HepG2 (cell line): ENCODE results near the gene PSD. TPM values are rescaled to one million over a fixed set of nuclear protein-coding genes. Genes with fewer than 3 reads are reported as not detected.
A peak's percentile ranks its signal among the peaks of the same experiment; 100 is the strongest.

ENCODE experiments used
- CREB1 ChIP-seq, 2 experiments: fragments of 450-650 bp in 1 of 2; IDR thresholded peaks; 2 replicates each; pipeline ENCODE4 v1.6.1; 2016 to 2017; ENCODE audit warnings: control low read depth in 1 of 2, mild to moderate bottlenecking in 1 of 2, missing compliant biosample characterization in 1 of 2, missing genetic modification characterization in 1 of 2
- ELF1 ChIP-seq: sonication (generic); formaldehyde crosslinking; IDR thresholded peaks from 2 replicates; pipeline ENCODE4 v1.4.0; 2020; ENCODE audit warnings: missing genetic modification reagents
- EP300 ChIP-seq, 3 experiments: sonication (generic) in 1 of 3; formaldehyde crosslinking in 1 of 3; IDR thresholded peaks; 2 replicates each; pipeline versions ENCODE4 v1.5.1 to v1.6.1; 2011 to 2020; ENCODE audit warnings: low read depth in 2 of 3, low read length in 2 of 3, borderline replicate concordance in 1 of 3, improper control_type of control experiment in 1 of 3, mild to moderate bottlenecking in 1 of 3, missing genetic modification reagents in 1 of 3, moderate library complexity in 1 of 3
- MED1 ChIP-seq: sonication (generic); formaldehyde crosslinking; IDR thresholded peaks from 2 replicates; pipeline ENCODE4 v1.4.0; 2020; ENCODE audit warnings: missing genetic modification reagents
- MNT ChIP-seq: fragments of 450-650 bp; IDR thresholded peaks from 2 replicates; pipeline ENCODE4 v1.6.1; 2016
- MXD3 ChIP-seq: IDR thresholded peaks from 2 replicates; pipeline ENCODE4 v1.6.1; 2016; ENCODE audit warnings: mild to moderate bottlenecking, missing biosample characterization, missing genetic modification reagents
- MYC ChIP-seq: sonication (generic); formaldehyde crosslinking; IDR thresholded peaks from 2 replicates; pipeline ENCODE4 v1.9.0; 2021; ENCODE audit warnings: missing genetic modification reagents, borderline replicate concordance
- PPARG ChIP-seq: conservative IDR thresholded peaks from 2 replicates; pipeline ENCODE4 v1.6.1; 2016; ENCODE audit warnings: missing biosample characterization, missing genetic modification reagents
- PRDM10 ChIP-seq: sonication (generic); formaldehyde crosslinking; IDR thresholded peaks from 2 replicates; pipeline ENCODE4 v1.4.0; 2020; ENCODE audit warnings: low read depth, missing genetic modification reagents
- SAP130 ChIP-seq: IDR thresholded peaks from 2 replicates; pipeline ENCODE4 v1.6.1; 2016; ENCODE audit warnings: low read depth
- TMF1 ChIP-seq: sonication (generic); formaldehyde crosslinking; IDR thresholded peaks from 2 replicates; pipeline ENCODE4 v1.8.1; 2022; ENCODE audit warnings: low read depth, missing genetic modification reagents
- ZNF350 ChIP-seq: sonication (generic); formaldehyde crosslinking; IDR thresholded peaks from 2 replicates; pipeline ENCODE4 v1.4.0; 2020; ENCODE audit warnings: mild to moderate bottlenecking, low read depth, missing genetic modification reagents, borderline replicate concordance
- ZNF619 ChIP-seq: sonication (generic); formaldehyde crosslinking; IDR thresholded peaks from 2 replicates; pipeline ENCODE4 v1.4.0; 2020; ENCODE audit warnings: mild to moderate bottlenecking, missing genetic modification reagents
- polyA plus RNA-seq, 8 experiments: library from polyadenylated mRNA; depleted of rRNA in 3 of 8; stranded (reverse) in 7 of 8; unstranded in 1 of 8; fragments of >200 nt; fragmentation: Illumina TruSeq in 4 of 8; extraction: Trizol in 4 of 8; gene quantifications; 2 replicates each; pipeline versions ENCODE4 v1.2.1 to v1.2.3, GENCODE V29; 2011 to 2016; ENCODE audit warnings: low read depth in 4 of 8, missing spikeins in 1 of 8, mixed read lengths in 1 of 8; ENCODE audit not compliant: insufficient read depth in 1 of 8
- total RNA-seq, 5 experiments: library from RNA; depleted of rRNA; stranded (reverse); fragments of >200 nt; fragmentation: Illumina TruSeq; extraction: Trizol; gene quantifications; 2 replicates each; pipeline ENCODE4 v1.2.3, GENCODE V29; 2016; ENCODE audit warnings: low read depth in 1 of 5
- TF ChIP-seq, protein P1 (sequence below): IDR thresholded peaks from 2 replicates; pipeline ENCODE4 v1.6.1; 2016; ENCODE audit warnings: control low read depth

The PSD gene
- total and polyA plus RNA-seq, 2 of the 13 experiments (the other 11 are each of a cell fraction or from before 2014, with no cell fraction given) = 0.35 to 0.58 TPM

- TF ChIP-seq PRDM10 (CRISPR knock-in tag) (peak; percentile 89), TMF1 (CRISPR knock-in tag) (no peak), MXD3 (CRISPR knock-in tag) (no peak), MED1 (0 out of 2 replicates have a peak, but pooled peaks have one; percentile 25), ZNF619 (CRISPR knock-in tag) (no peak), SAP130 (peak; percentile 82), ZNF350 (CRISPR knock-in tag) (peak; percentile 47), MYC (CRISPR knock-in tag) (0 out of 2 replicates have a peak, but pooled peaks have one; percentile 30), ELF1 (peak; percentile 31; the same call in 1 of the 2 replicates), CREB1 (IDR thresholded peaks at IDR 0.05) (no peak), CREB1 (CRISPR knock-in tag; IDR thresholded peaks at IDR 0.05) (peak; percentile 59; the same call in 1 of the 2 replicates), EP300 (IDR thresholded peaks at IDR 0.05; ENCODE audit: low read depth in 2 of 2, low read length in 2 of 2) (peak; percentile 59 to 60; a peak in 2 of 4 replicates), EP300 (CRISPR knock-in tag; IDR thresholded peaks at IDR 0.05; ENCODE audit: borderline replicate concordance) (no peak; the same call in 1 of the 2 replicates), PPARG (CRISPR knock-in tag) (peak; percentile 44; the same call in 1 of the 2 replicates), MNT (no peak)
- TF ChIP-seq, protein P1, sequence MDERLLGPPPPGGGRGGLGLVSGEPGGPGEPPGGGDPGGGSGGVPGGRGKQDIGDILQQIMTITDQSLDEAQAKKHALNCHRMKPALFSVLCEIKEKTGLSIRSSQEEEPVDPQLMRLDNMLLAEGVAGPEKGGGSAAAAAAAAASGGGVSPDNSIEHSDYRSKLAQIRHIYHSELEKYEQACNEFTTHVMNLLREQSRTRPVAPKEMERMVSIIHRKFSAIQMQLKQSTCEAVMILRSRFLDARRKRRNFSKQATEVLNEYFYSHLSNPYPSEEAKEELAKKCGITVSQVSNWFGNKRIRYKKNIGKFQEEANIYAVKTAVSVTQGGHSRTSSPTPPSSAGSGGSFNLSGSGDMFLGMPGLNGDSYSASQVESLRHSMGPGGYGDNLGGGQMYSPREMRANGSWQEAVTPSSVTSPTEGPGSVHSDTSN (CRISPR knock-in tag) = no peak
These were observed 16.0 kb upstream of the PSD start (continued) for GRCh38 chr10:102434394-102435132.
